ENCODE results near the gene NECTIN4. TPM values are rescaled to one million over a fixed set of nuclear protein-coding genes. Genes with fewer than 3 reads are reported as not detected.
A peak's percentile ranks its signal among the peaks of the same experiment; 100 is the strongest.

NECTIN4 gene
- total and polyA plus RNA-seq, 2 of the 13 experiments (the other 11 are each of a cell fraction or from before 2014, with no cell fraction given), result 5.9 to 12.4 TPM

DNA sequence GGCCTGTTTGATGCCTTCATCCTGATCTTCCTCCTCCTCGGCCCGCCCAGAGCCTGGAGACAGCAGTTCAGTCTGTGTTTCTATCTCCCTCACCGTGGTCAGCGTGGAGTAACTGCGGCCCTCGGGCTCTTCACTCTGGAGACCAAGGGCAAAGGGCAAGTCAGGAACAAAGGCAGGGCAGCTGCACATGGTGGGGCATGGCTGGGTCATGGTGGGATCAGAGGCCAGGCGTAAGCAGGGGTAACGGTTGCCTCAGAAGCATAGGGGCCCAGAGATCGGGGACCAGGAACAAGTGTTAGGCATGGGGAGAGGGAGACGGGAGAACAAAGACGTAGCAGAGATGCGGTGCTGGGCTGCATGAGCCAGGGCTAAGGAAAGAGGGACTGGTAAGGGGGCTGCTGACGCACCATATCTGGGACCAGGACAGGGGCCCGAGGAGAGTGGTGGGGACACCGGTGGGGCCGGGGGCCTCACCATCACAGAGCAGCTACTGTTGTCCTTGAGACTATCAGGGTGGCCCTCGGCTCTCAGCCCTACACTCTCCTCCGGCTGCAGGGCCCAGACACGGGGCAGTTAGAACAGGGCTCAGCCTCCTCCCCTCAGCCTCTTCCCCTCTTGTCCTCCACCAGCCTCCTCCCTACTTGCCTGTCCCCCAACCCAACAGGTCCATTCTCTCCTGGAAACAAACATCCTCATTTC lies 16.5 kb downstream of the NECTIN4 start (continued):
- TF ChIP-seq, protein P1, sequence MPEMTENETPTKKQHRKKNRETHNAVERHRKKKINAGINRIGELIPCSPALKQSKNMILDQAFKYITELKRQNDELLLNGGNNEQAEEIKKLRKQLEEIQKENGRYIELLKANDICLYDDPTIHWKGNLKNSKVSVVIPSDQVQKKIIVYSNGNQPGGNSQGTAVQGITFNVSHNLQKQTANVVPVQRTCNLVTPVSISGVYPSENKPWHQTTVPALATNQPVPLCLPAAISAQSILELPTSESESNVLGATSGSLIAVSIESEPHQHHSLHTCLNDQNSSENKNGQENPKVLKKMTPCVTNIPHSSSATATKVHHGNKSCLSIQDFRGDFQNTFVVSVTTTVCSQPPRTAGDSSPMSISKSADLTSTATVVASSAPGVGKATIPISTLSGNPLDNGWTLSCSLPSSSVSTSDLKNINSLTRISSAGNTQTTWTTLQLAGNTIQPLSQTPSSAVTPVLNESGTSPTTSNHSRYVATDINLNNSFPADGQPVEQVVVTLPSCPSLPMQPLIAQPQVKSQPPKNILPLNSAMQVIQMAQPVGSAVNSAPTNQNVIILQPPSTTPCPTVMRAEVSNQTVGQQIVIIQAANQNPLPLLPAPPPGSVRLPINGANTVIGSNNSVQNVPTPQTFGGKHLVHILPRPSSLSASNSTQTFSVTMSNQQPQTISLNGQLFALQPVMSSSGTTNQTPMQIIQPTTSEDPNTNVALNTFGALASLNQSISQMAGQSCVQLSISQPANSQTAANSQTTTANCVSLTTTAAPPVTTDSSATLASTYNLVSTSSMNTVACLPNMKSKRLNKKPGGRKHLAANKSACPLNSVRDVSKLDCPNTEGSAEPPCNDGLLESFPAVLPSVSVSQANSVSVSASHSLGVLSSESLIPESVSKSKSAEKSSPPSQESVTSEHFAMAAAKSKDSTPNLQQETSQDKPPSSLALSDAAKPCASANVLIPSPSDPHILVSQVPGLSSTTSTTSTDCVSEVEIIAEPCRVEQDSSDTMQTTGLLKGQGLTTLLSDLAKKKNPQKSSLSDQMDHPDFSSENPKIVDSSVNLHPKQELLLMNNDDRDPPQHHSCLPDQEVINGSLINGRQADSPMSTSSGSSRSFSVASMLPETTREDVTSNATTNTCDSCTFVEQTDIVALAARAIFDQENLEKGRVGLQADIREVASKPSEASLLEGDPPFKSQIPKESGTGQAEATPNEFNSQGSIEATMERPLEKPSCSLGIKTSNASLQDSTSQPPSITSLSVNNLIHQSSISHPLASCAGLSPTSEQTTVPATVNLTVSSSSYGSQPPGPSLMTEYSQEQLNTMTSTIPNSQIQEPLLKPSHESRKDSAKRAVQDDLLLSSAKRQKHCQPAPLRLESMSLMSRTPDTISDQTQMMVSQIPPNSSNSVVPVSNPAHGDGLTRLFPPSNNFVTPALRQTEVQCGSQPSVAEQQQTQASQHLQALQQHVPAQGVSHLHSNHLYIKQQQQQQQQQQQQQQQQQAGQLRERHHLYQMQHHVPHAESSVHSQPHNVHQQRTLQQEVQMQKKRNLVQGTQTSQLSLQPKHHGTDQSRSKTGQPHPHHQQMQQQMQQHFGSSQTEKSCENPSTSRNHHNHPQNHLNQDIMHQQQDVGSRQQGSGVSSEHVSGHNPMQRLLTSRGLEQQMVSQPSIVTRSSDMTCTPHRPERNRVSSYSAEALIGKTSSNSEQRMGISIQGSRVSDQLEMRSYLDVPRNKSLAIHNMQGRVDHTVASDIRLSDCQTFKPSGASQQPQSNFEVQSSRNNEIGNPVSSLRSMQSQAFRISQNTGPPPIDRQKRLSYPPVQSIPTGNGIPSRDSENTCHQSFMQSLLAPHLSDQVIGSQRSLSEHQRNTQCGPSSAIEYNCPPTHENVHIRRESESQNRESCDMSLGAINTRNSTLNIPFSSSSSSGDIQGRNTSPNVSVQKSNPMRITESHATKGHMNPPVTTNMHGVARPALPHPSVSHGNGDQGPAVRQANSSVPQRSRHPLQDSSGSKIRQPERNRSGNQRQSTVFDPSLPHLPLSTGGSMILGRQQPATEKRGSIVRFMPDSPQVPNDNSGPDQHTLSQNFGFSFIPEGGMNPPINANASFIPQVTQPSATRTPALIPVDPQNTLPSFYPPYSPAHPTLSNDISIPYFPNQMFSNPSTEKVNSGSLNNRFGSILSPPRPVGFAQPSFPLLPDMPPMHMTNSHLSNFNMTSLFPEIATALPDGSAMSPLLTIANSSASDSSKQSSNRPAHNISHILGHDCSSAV (CRISPR knock-in tag; IDR thresholded peaks at IDR 0.05; ENCODE audit: borderline replicate concordance), result no peak
- TF ChIP-seq, protein P2, sequence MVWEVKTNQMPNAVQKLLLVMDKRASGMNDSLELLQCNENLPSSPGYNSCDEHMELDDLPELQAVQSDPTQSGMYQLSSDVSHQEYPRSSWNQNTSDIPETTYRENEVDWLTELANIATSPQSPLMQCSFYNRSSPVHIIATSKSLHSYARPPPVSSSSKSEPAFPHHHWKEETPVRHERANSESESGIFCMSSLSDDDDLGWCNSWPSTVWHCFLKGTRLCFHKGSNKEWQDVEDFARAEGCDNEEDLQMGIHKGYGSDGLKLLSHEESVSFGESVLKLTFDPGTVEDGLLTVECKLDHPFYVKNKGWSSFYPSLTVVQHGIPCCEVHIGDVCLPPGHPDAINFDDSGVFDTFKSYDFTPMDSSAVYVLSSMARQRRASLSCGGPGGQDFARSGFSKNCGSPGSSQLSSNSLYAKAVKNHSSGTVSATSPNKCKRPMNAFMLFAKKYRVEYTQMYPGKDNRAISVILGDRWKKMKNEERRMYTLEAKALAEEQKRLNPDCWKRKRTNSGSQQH (CRISPR knock-in tag; IDR thresholded peaks at IDR 0.05; ENCODE audit: low read depth), result no peak
- TF ChIP-seq, protein P3, sequence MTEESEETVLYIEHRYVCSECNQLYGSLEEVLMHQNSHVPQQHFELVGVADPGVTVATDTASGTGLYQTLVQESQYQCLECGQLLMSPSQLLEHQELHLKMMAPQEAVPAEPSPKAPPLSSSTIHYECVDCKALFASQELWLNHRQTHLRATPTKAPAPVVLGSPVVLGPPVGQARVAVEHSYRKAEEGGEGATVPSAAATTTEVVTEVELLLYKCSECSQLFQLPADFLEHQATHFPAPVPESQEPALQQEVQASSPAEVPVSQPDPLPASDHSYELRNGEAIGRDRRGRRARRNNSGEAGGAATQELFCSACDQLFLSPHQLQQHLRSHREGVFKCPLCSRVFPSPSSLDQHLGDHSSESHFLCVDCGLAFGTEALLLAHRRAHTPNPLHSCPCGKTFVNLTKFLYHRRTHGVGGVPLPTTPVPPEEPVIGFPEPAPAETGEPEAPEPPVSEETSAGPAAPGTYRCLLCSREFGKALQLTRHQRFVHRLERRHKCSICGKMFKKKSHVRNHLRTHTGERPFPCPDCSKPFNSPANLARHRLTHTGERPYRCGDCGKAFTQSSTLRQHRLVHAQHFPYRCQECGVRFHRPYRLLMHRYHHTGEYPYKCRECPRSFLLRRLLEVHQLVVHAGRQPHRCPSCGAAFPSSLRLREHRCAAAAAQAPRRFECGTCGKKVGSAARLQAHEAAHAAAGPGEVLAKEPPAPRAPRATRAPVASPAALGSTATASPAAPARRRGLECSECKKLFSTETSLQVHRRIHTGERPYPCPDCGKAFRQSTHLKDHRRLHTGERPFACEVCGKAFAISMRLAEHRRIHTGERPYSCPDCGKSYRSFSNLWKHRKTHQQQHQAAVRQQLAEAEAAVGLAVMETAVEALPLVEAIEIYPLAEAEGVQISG (CRISPR knock-in tag; IDR thresholded peaks at IDR 0.05), result peak; percentile 17; the same call in 1 of the 2 replicates
- no peak for TF ChIP-seq BRCA1 (CRISPR knock-in tag; IDR thresholded peaks at IDR 0.05)
- 0 out of 2 replicates have a peak, but pooled peaks have one; percentile 37 for TF ChIP-seq ZNF432 (CRISPR knock-in tag; IDR thresholded peaks at IDR 0.05; ENCODE audit: borderline replicate concordance)
- peak; percentile 60; the same call in 1 of the 2 replicates for TF ChIP-seq NR2F6 (IDR thresholded peaks at IDR 0.05)
- peak; percentile 58; the same call in 1 of the 2 replicates for TF ChIP-seq NR2F6 (CRISPR knock-in tag; IDR thresholded peaks at IDR 0.05)
- peak; percentile 47 for TF ChIP-seq HNF4G (IDR thresholded peaks at IDR 0.05; ENCODE audit: borderline replicate concordance, low read depth, low read length)
- no peak for TF ChIP-seq HNF4G (CRISPR knock-in tag; IDR thresholded peaks at IDR 0.05; ENCODE audit: borderline replicate concordance, low read depth)
- TF ChIP-seq ZNF644 (CRISPR knock-in tag; IDR thresholded peaks at IDR 0.05; ENCODE audit: low read depth), result 0 out of 2 replicates have a peak, but pooled peaks have one; percentile 34
- TF ChIP-seq, protein P4, sequence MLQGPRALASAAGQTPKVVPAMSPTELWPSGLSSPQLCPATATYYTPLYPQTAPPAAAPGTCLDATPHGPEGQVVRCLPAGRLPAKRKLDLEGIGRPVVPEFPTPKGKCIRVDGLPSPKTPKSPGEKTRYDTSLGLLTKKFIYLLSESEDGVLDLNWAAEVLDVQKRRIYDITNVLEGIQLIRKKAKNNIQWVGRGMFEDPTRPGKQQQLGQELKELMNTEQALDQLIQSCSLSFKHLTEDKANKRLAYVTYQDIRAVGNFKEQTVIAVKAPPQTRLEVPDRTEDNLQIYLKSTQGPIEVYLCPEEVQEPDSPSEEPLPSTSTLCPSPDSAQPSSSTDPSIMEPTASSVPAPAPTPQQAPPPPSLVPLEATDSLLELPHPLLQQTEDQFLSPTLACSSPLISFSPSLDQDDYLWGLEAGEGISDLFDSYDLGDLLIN (CRISPR knock-in tag; IDR thresholded peaks at IDR 0.05; ENCODE audit: borderline replicate concordance), result no peak
- TF ChIP-seq, protein P5, sequence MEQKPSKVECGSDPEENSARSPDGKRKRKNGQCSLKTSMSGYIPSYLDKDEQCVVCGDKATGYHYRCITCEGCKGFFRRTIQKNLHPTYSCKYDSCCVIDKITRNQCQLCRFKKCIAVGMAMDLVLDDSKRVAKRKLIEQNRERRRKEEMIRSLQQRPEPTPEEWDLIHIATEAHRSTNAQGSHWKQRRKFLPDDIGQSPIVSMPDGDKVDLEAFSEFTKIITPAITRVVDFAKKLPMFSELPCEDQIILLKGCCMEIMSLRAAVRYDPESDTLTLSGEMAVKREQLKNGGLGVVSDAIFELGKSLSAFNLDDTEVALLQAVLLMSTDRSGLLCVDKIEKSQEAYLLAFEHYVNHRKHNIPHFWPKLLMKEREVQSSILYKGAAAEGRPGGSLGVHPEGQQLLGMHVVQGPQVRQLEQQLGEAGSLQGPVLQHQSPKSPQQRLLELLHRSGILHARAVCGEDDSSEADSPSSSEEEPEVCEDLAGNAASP (CRISPR knock-in tag; IDR thresholded peaks at IDR 0.05; ENCODE audit: borderline replicate concordance), result no peak
- peak; percentile 78 for TF ChIP-seq HNF4A (CRISPR knock-in tag; IDR thresholded peaks at IDR 0.05)

All from HepG2 (cell line).